ENCODE data around the gene TSHZ2. TPM values are rescaled to one million over a fixed set of nuclear protein-coding genes. Genes with fewer than 3 reads are reported as not detected.
"Not testable (repeated sequence)": the region's sequence is repeated elsewhere in the genome, so short reads cannot be mapped to it uniquely, and the experiment has no call there.

The TSHZ2 gene
- total and polyA plus RNA-seq, 3 donors from 2014 or later: 13.0 to 41.9 (median 40.4) TPM

GRCh38 chr20:52962183-52962582, 10.0 kb upstream of the TSHZ2 start:
- DNase-seq: no peak
- Histone ChIP-seq H3K27me3 (no peaks in the 10 kb centered on the region), H3K27ac (no peak overlapping the region), H3K9me3 (no peaks in the 10 kb centered on the region), H3K36me3 (ENCODE audit: low read depth, missing control alignments) (no peaks in the 10 kb centered on the region), H3K4me3 (no peak overlapping the region), H3K4me1 (no peaks in the 10 kb centered on the region)
- WGBS, 2 donors: 63 to 100% methylated on average over 1 of the region's 1 CpG
- intact Hi-C loops (cut with DNase I; ENCODE audit: low total_unique reads): no loop called here
- TF ChIP-seq, protein P1, sequence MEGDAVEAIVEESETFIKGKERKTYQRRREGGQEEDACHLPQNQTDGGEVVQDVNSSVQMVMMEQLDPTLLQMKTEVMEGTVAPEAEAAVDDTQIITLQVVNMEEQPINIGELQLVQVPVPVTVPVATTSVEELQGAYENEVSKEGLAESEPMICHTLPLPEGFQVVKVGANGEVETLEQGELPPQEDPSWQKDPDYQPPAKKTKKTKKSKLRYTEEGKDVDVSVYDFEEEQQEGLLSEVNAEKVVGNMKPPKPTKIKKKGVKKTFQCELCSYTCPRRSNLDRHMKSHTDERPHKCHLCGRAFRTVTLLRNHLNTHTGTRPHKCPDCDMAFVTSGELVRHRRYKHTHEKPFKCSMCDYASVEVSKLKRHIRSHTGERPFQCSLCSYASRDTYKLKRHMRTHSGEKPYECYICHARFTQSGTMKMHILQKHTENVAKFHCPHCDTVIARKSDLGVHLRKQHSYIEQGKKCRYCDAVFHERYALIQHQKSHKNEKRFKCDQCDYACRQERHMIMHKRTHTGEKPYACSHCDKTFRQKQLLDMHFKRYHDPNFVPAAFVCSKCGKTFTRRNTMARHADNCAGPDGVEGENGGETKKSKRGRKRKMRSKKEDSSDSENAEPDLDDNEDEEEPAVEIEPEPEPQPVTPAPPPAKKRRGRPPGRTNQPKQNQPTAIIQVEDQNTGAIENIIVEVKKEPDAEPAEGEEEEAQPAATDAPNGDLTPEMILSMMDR (IDR thresholded peaks at IDR 0.05): no peak

- DNase-seq: no peak
- no peaks in the 10 kb centered on the region for H3K27me3 ChIP-seq
- intact Hi-C loops (cut with DNase I; ENCODE audit: low total_unique reads): no loop called here
- TF ChIP-seq POLR2A (IDR thresholded peaks at IDR 0.05): no peak
- TF ChIP-seq, protein P1 (IDR thresholded peaks at IDR 0.05): no peak
- no peaks in the 10 kb centered on the region for H3K4me1 ChIP-seq
- no peaks in the 10 kb centered on the region for H3K9me3 ChIP-seq
- 78 to 80% methylated on average over 3 of the region's 3 CpGs for WGBS, 2 donors
- H3K4me3 ChIP-seq: no peak overlapping the region
- H3K36me3 ChIP-seq (ENCODE audit: low read depth, missing control alignments): no peaks in the 10 kb centered on the region
- no peak overlapping the region for H3K27ac ChIP-seq
These were observed 9.0 kb upstream of the TSHZ2 start for GRCh38 chr20:52963131-52963530.

DNA sequence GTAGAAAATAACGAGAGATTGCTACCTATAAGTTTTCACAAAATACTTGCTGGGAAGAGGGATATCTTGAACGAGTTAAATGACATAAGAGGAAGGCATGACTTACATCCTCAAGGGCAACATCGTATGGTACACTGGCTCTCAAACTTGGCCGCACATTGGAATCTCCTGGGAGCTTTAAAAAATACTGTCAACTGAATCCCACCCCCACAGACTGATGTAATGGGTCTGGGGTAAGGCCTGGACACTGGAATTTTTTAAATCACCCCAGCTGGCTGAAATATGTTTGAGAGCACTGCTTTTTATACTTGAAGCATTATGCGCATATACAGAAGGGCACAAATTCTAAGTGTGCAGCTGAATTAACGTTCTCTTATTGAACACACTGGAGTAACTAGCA, 8.0 kb upstream of the TSHZ2 start:
- 48 to 53% methylated on average over 6 of the region's 6 CpGs for WGBS, 2 donors
- Histone ChIP-seq H3K4me1 (no peaks in the 10 kb centered on the region), H3K4me3 (no peak overlapping the region), H3K36me3 (ENCODE audit: low read depth, missing control alignments) (no peaks in the 10 kb centered on the region), H3K27ac (no peak overlapping the region), H3K9me3 (no peaks in the 10 kb centered on the region), H3K27me3 (no peaks in the 10 kb centered on the region)
- no peak for DNase-seq
- TF ChIP-seq, protein P1 (IDR thresholded peaks at IDR 0.05): no peak
- no peak for TF ChIP-seq POLR2A (IDR thresholded peaks at IDR 0.05)
- intact Hi-C loops (cut with DNase I; ENCODE audit: low total_unique reads): no loop called here

DNA sequence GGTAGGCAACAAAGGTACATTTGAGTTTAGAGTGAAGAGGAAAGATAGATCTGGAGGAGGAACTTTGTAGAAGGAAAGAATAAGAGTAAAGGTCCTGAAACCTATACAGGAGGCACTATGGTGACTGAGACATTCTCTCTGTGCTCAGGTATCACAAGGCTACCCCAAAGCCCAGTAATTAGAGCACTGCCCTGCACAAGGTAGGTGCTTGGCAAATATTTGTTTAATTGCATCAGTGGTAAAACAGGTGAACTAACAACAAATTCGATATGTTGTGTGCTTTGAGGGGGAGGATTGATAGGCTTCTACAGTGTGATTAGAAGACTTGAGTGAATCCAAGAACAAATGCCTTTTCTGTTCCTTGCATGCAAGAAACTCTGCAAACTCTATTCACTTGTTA, 6.8 kb upstream of the TSHZ2 start:
- Histone ChIP-seq H3K36me3 (ENCODE audit: low read depth, missing control alignments) (no peaks in the 10 kb centered on the region), H3K4me3 (no peak overlapping the region), H3K9me3 (no peaks in the 10 kb centered on the region), H3K27me3 (no peaks in the 10 kb centered on the region), H3K27ac (no peak overlapping the region), H3K4me1 (no peaks in the 10 kb centered on the region)
- no peak for DNase-seq
- TF ChIP-seq, protein P1 (IDR thresholded peaks at IDR 0.05): no peak
- WGBS, 2 donors: 45 to 75% methylated on average over 1 of the region's 1 CpG
- intact Hi-C loops (cut with DNase I; ENCODE audit: low total_unique reads): no loop called here

GRCh38 chr20:52965819-52966218, 6.3 kb upstream of the TSHZ2 start:
- H3K27me3 ChIP-seq: no peaks in the 10 kb centered on the region
- 89 to 94% methylated on average over 2 of the region's 2 CpGs for WGBS, 2 donors
- no peak for DNase-seq
- H3K27ac ChIP-seq: no peak overlapping the region
- H3K36me3 ChIP-seq (ENCODE audit: low read depth, missing control alignments): no peaks in the 10 kb centered on the region
- no peaks in the 10 kb centered on the region for H3K9me3 ChIP-seq
- H3K4me1 ChIP-seq: no peaks in the 10 kb centered on the region
- intact Hi-C loops (cut with DNase I; ENCODE audit: low total_unique reads): no loop called here
- TF ChIP-seq, protein P1 (IDR thresholded peaks at IDR 0.05): no peak
- no peak for TF ChIP-seq POLR2A (IDR thresholded peaks at IDR 0.05)
- H3K4me3 ChIP-seq: no peak overlapping the region

- intact Hi-C loops (cut with DNase I; ENCODE audit: low total_unique reads); H3K4me3 ChIP-seq; H3K4me1 ChIP-seq; DNase-seq; H3K27me3 ChIP-seq; H3K9me3 ChIP-seq; H3K27ac ChIP-seq; H3K36me3 ChIP-seq (ENCODE audit: low read depth, missing control alignments): not testable (repeated sequence)
These were observed 5.6 kb upstream of the TSHZ2 start for GRCh38 chr20:52966543-52966942.

All from testis (tissue), 3 donors.